Stimulated activated CD4-positive, alpha-beta T cell treated with anti-CD3 and anti-CD28 coated beads, Interleukin-12 subunit alpha, Interleukin-12 subunit beta, amount 100 ng/mL, for 24 hours (primary cell): ENCODE results near the gene MAGEB18.

Source experiments
- DNase-seq, 2 experiments: peaks; one replicate each; pipeline ENCODE4 v3.0.0-alpha.2; 2020; ENCODE audit warnings: low read depth in 2 of 2

Gene MAGEB18

DNA sequence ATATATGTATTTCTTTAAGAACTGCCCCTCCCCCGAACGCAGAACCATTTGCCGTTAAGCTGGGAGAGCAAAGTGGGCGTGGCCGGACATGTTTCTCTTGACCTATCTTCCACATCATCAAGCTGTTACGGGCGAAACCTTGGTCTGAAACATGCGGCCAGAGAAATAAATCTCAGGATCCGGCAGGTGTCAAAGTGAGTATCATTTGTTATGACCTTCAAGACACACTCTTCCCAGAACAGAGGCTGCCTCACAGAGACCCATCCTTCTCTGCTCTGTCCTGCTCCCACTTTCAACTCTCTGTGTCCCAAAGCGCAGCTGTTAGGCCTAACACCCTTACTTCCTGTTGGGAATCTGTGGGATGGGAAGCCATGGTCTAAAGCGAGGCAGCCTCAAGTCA, at the start of gene MAGEB18:
TSS of gene MAGEB18 (plus strand) at position 70 of the 400 bp plus-strand sequence. CDS start 643 bp downstream, outside the sequence.
- DNase-seq = no peak

DNA sequence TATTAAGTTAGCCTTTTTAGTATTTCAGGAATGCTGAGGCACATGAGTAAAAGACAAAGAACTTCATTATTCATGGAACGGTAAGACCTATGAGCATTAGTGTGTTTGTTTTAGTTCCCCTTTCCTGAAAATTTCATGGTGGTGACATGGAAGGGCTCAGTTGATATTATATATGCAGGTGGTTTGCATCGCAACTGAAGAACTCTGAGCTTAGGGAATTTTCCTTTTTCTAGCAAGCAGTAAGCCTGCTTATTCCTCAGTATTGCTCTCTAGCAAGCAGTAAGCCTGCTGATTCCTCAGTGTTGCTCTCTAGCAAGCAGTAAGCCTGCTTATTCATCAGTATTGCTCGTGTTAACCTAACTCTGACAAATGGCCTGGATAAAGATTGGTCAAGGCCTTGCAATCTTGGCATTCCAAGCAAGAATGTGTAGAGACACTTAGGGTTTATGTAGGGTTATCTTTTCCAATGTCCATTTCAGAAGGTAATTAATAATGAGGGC, 37.7 kb upstream of the MAGEB18 start:
- no peak for DNase-seq

DNA sequence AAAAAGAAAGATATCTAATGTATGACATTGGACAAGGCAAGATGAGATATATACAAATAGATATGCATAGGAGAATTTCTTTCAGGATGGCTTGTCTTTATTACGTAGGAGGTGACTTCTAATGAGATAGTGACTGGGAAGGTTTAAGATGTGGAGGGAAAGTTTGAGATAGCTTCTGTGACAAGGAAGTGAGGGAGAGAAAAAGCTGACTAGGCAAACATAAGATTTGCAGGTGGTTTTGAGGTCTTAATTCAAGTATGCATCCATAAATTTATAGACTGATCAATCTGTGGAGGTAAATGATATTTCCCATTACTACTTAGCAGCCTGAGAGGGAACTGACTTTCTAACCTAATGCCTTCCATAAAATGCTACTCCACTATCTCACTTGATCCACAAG, 29.0 kb upstream of the MAGEB18 start:
- no peak for DNase-seq

DNA sequence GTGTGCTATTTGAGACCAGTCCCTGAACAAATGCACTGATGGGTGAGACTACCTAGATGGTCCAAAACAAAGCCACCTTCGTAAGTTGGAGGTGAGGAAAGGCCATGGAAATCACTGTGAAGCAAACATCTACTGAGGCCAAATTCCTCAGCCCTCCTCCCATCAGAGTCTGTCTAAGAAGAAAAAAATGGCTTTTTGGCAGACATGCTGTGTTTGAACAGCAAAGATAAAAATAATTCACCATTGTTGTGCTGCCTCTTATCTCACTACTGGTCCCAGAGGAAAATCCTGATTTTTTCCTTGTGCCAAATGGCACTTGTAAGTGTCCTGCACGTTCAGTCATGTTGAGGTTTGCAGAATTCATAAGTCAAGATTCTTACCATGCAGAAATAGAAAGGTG, 7.9 kb downstream of the MAGEB18 start:
- DNase-seq = no peak

DNA sequence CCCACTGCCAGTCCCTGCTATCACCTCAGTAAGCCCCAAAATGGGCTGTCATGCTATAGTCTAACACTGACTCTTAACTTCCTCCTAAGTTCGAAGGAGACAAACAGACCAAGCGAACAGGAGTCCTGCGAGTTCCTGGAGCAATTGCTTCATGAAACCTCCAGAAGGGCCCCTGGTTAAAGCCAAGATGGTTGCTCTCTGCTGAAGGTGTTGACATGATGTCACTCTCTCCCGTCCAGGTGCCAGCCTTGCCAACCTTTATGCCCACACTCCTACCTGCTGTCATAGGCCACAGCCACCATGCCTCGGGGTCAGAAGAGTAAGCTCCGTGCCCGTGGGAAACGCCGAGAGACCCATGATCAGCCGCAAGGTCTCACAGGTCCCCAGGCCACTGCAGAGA, 22.2 kb downstream of the MAGEB18 start, which contains the start of gene MAGEB6B:
TSS of gene MAGEB6B (plus strand) at position 301 of the 400 bp plus-strand sequence. CDS start at position 301, 0 bp downstream.
- DNase-seq = no peak
